ENCODE data around the gene GMIP. TPM values are rescaled to one million over a fixed set of nuclear protein-coding genes. Genes with fewer than 3 reads are reported as not detected.
"Not testable (repeated sequence)": the region's sequence is repeated elsewhere in the genome, so short reads cannot be mapped to it uniquely, and the experiment has no call there.

The GMIP gene
- total and polyA plus RNA-seq, 9 donors: 3.3 to 6.9 (median 4.4) TPM

GRCh38 chr19:19672816-19673215 lies 29.4 kb upstream of the GMIP start:
- DNase-seq: no peak
- H3K36me3 ChIP-seq: no peaks in the 10 kb centered on the region
- H3K27ac ChIP-seq: no peak overlapping the region
- intact Hi-C loops (cut with DNase I): no loop called here
- WGBS, 3 donors: 90 to 97% (median 96%) methylated on average over 3 of the region's 3 CpGs
- H3K4me1 ChIP-seq (ENCODE audit: insufficient read depth): peaks cover 6% of the 10 kb centered on the region
- TF ChIP-seq EP300 (IDR thresholded peaks at IDR 0.05) (no peak), CTCF (IDR thresholded peaks at IDR 0.05) (no peak), POLR2A (IDR thresholded peaks at IDR 0.05) (no peak)
- H3K27me3 ChIP-seq: no peaks in the 10 kb centered on the region
- H3K9me3 ChIP-seq: no peaks in the 10 kb centered on the region
- no peak overlapping the region for H3K4me3 ChIP-seq

DNA sequence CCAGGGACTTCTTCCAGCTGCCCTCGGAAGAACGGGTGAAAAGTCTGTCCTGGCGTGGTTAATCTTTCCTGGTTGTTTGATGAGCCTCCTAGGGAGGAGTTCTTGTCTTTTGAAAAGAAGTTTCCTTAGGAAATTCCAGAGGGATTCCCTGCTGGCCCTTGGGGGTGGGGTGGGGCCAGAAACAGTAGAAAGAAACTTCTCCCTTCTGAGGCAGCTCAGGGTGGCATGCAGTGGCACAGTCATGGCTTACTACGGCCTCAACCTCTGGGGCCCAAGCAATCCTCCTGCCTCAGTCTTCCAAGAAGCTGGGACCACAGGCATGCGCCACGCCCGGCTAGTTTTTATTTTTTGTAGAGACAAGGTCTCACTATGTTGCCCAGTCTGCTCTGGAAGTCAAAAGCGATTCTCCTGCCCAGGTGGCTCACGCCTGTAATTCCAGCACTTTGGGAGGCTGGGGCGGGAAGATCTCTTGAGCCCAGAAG lies 26.7 kb upstream of the GMIP start:
- TF ChIP-seq CTCF (IDR thresholded peaks at IDR 0.05) (no peak), POLR2A (IDR thresholded peaks at IDR 0.05) (no peak), EP300 (IDR thresholded peaks at IDR 0.05) (no peak)
- no peak overlapping the region for H3K4me3 ChIP-seq

GRCh38 chr19:19668230-19669012 lies 25.0 kb upstream of the GMIP start, which contains the start of gene ZNF101:
TSS of gene ZNF101 (plus strand) at chr19:19668839. CDS start at chr19:19668964, 125 bp downstream.
- Histone ChIP-seq H3K36me3 (no peaks in the 10 kb centered on the region), H3K9me3 (no peaks in the 10 kb centered on the region), H3K4me3 (peak within 1 kb of the TSS; percentile 98), H3K4me1 (ENCODE audit: insufficient read depth) (peaks cover 6% of the 10 kb centered on the region), H3K27ac (peak within 1 kb of the TSS; percentile 2 to 68), H3K27me3 (no peaks in the 10 kb centered on the region)
- DNase-seq: peak; percentile 89 to 94 (median 93)
- peak; percentile 22 for TF ChIP-seq POLR2A (IDR thresholded peaks at IDR 0.05)
- no peak for TF ChIP-seq CTCF (IDR thresholded peaks at IDR 0.05)
- 4 to 5% (median 5%) methylated on average over 35 to 36 of the region's 36 CpGs for WGBS, 3 donors
- intact Hi-C loops (cut with DNase I): loop anchor here in 1 of 4 donors (10.0 kb wide), 1 partner anchor 286 kb away; no protein-coding TSS in a partner anchor

More for the DNA sequence above, 26.7 kb upstream of the GMIP start:
- H3K4me1 ChIP-seq (ENCODE audit: insufficient read depth): peaks cover 6% of the 10 kb centered on the region
- 72 to 76% (median 74%) methylated on average over 10 of the region's 10 CpGs for WGBS, 3 donors
- no peaks in the 10 kb centered on the region for H3K27me3 ChIP-seq
- DNase-seq: no peak
- H3K36me3 ChIP-seq: no peaks in the 10 kb centered on the region
- no peaks in the 10 kb centered on the region for H3K9me3 ChIP-seq
- H3K27ac ChIP-seq: no peak overlapping the region
- intact Hi-C loops (cut with DNase I): no loop called here

DNA sequence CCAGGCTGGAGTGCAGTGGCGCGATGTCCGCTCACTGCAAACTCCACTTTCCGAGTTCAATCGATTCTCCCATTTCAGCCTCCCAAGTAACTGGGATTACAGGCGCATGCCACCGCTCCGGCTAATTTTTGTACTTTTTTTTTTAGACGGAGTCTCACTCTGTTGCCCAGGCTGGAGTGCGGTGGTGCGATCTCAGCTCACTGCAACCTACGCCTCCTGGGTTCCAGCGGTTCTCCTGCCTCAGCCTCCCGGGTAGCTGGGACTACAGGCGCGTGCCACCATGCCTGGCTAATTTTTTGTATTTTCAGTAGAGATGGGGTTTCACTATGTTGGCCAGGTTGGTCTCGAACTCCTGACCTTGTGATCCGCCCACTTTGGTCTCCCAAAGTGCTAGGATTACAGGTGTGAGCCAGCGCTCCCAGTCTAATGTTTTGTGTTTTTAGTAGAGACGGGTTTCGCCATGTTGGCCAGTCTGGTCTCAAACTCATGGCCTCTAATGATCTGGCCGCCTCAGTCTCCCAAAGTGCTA lies 22.0 kb upstream of the GMIP start:
- intact Hi-C loops (cut with DNase I): loop anchor here in 1 of 4 donors (10.0 kb wide), 1 partner anchor 289 kb away; no protein-coding TSS in a partner anchor

More for the DNA sequence above, 22.0 kb upstream of the GMIP start:
- not testable (repeated sequence) for H3K9me3 ChIP-seq; H3K4me3 ChIP-seq; H3K4me1 ChIP-seq (ENCODE audit: insufficient read depth); H3K27ac ChIP-seq; H3K27me3 ChIP-seq; H3K36me3 ChIP-seq
- 95 to 97% (median 96%) methylated on average over 22 of the region's 22 CpGs for WGBS, 3 donors
- DNase-seq: peak in 1 of 5 donors; percentile 20
